Effector memory CD8-positive, alpha-beta T cell (primary cell): ENCODE measurements around the gene USP9X.

Source experiments
- ATAC-seq: fragments of 150-1000 bp; cut with Tn5 transposase; replicated peaks from 2 replicates; pipeline ENCODE4 v1.10.0; 2021; ENCODE audit warnings: mild to moderate bottlenecking, moderate library complexity
- DNase-seq, 3 experiments: peaks; one replicate each; pipeline ENCODE4 v3.0.0; 2021
- H3K27ac Mint-ChIP-seq, 2 donors: one replicate each; pipeline ENCODE4 v1.8.0; 2022; ENCODE audit warnings: mild to moderate bottlenecking in 2 of 2, mixed read lengths in 2 of 2, moderate library complexity in 2 of 2
- H3K27me3 Mint-ChIP-seq, 2 donors: one replicate each; pipeline ENCODE4 v1.8.0; 2022; ENCODE audit warnings: mixed read lengths in 2 of 2
- H3K36me3 Mint-ChIP-seq: one replicate; pipeline ENCODE4 v1.8.0; 2022; ENCODE audit warnings: mild to moderate bottlenecking, moderate library complexity, mixed read lengths; ENCODE audit not compliant: insufficient read depth
- H3K4me1 Mint-ChIP-seq, 2 donors: one replicate each; pipeline ENCODE4 v1.8.0; 2022; ENCODE audit warnings: low read depth in 2 of 2, mixed read lengths in 2 of 2
- H3K4me3 Mint-ChIP-seq, 2 donors: one replicate each; pipeline ENCODE4 v1.8.0; 2022; ENCODE audit warnings: mild to moderate bottlenecking in 2 of 2, mixed read lengths in 2 of 2, moderate library complexity in 2 of 2
- H3K9me3 Mint-ChIP-seq, 2 donors: one replicate each; pipeline ENCODE4 v1.8.0; 2022; ENCODE audit warnings: mixed read lengths in 2 of 2

The USP9X gene

GRCh38 chrX:41119803-41120202 lies 34.6 kb downstream of the USP9X start:
- peaks cover 35 to 43% of the 10 kb centered on the region in 2 donors for H3K4me1 Mint-ChIP-seq
- ATAC-seq (no peak), DNase-seq (no peak)
- no peaks in the 10 kb centered on the region for H3K9me3 Mint-ChIP-seq
- peak overlapping the region in 1 of 2 donors; percentile 70 for H3K27ac Mint-ChIP-seq
- H3K36me3 Mint-ChIP-seq, result peaks cover 28% of the 10 kb centered on the region
- peak overlapping the region; percentile 68 to 74 for H3K4me3 Mint-ChIP-seq
- no peaks in the 10 kb centered on the region for H3K27me3 Mint-ChIP-seq

- no peak for ATAC-seq
- H3K36me3 Mint-ChIP-seq, result peaks cover 38% of the 10 kb centered on the region
- no peaks in the 10 kb centered on the region for H3K27me3 Mint-ChIP-seq
- no peak for DNase-seq
- H3K4me3 Mint-ChIP-seq, result peak overlapping the region; percentile 14 to 47
- peaks cover 29 to 39% of the 10 kb centered on the region in 2 donors for H3K4me1 Mint-ChIP-seq
- no peak overlapping the region for H3K27ac Mint-ChIP-seq
- H3K9me3 Mint-ChIP-seq, result no peaks in the 10 kb centered on the region
Measured at GRCh38 chrX:41121766-41122165, 36.5 kb downstream of the USP9X start.

- no peaks in the 10 kb centered on the region for H3K27me3 Mint-ChIP-seq
- H3K27ac Mint-ChIP-seq, result peak overlapping the region in 1 of 2 donors; percentile 56
- H3K4me3 Mint-ChIP-seq, result peak overlapping the region; percentile 51 to 54
- peaks cover 24 to 36% of the 10 kb centered on the region in 2 donors for H3K4me1 Mint-ChIP-seq
- peaks cover 35% of the 10 kb centered on the region for H3K36me3 Mint-ChIP-seq
- ATAC-seq (no peak), DNase-seq (no peak)
- no peaks in the 10 kb centered on the region for H3K9me3 Mint-ChIP-seq
Measured at GRCh38 chrX:41122664-41123257, 37.5 kb downstream of the USP9X start.

GRCh38 chrX:41127477-41128192 lies 42.4 kb downstream of the USP9X start:
- H3K27ac Mint-ChIP-seq, result no peak overlapping the region
- H3K36me3 Mint-ChIP-seq, result peaks cover 52% of the 10 kb centered on the region
- H3K9me3 Mint-ChIP-seq, result no peaks in the 10 kb centered on the region
- no peaks in the 10 kb centered on the region for H3K27me3 Mint-ChIP-seq
- peaks cover 7 to 18% of the 10 kb centered on the region in 2 donors for H3K4me1 Mint-ChIP-seq
- ATAC-seq (peak; percentile 36), DNase-seq (no peak)
- peak overlapping the region in 1 of 2 donors; percentile 15 for H3K4me3 Mint-ChIP-seq

GRCh38 chrX:41128955-41129354 lies 43.7 kb downstream of the USP9X start:
- Mint-ChIP-seq H3K27me3 (no peaks in the 10 kb centered on the region), H3K4me1 (peaks cover 4 to 10% of the 10 kb centered on the region in 2 donors), H3K27ac (no peak overlapping the region), H3K9me3 (no peaks in the 10 kb centered on the region), H3K36me3 (peaks cover 51% of the 10 kb centered on the region), H3K4me3 (no peak overlapping the region)
- ATAC-seq (no peak), DNase-seq (no peak)

GRCh38 chrX:41131766-41132165 lies 46.5 kb downstream of the USP9X start:
- H3K36me3 Mint-ChIP-seq, result peaks cover 54% of the 10 kb centered on the region
- ATAC-seq (no peak), DNase-seq (no peak)
- no peak overlapping the region for H3K4me3 Mint-ChIP-seq
- H3K9me3 Mint-ChIP-seq, result no peaks in the 10 kb centered on the region
- H3K4me1 Mint-ChIP-seq, result peaks cover 2 to 5% of the 10 kb centered on the region in 2 donors
- no peak overlapping the region for H3K27ac Mint-ChIP-seq
- H3K27me3 Mint-ChIP-seq, result no peaks in the 10 kb centered on the region

- Mint-ChIP-seq H3K9me3 (no peaks in the 10 kb centered on the region), H3K27me3 (no peaks in the 10 kb centered on the region), H3K36me3 (peaks cover 64% of the 10 kb centered on the region), H3K4me1 (no peaks in the 10 kb centered on the region), H3K27ac (no peak overlapping the region), H3K4me3 (no peak overlapping the region)
- ATAC-seq (no peak), DNase-seq (no peak)
Measured at GRCh38 chrX:41133551-41133950, 48.3 kb downstream of the USP9X start.

- no peak overlapping the region for H3K4me3 Mint-ChIP-seq
- no peaks in the 10 kb centered on the region for H3K27me3 Mint-ChIP-seq
- ATAC-seq, result no peak
- no peaks in the 10 kb centered on the region for H3K4me1 Mint-ChIP-seq
- H3K9me3 Mint-ChIP-seq, result no peaks in the 10 kb centered on the region
- peaks cover 71% of the 10 kb centered on the region for H3K36me3 Mint-ChIP-seq
- no peak overlapping the region for H3K27ac Mint-ChIP-seq
- no peak for DNase-seq
Measured at GRCh38 chrX:41137589-41137988, 52.3 kb downstream of the USP9X start.

GRCh38 chrX:41142130-41142910 lies 57.1 kb downstream of the USP9X start:
- ATAC-seq (no peak), DNase-seq (no peak)
- H3K36me3 Mint-ChIP-seq, result peaks cover 64% of the 10 kb centered on the region
- no peak overlapping the region for H3K27ac Mint-ChIP-seq
- no peaks in the 10 kb centered on the region for H3K27me3 Mint-ChIP-seq
- no peak overlapping the region for H3K4me3 Mint-ChIP-seq
- peaks cover 2 to 6% of the 10 kb centered on the region in 2 donors for H3K4me1 Mint-ChIP-seq
- no peaks in the 10 kb centered on the region for H3K9me3 Mint-ChIP-seq

GRCh38 chrX:41144873-41145272 lies 59.6 kb downstream of the USP9X start:
- no peak for DNase-seq
- ATAC-seq, result no peak
- Mint-ChIP-seq H3K36me3 (peaks cover 78% of the 10 kb centered on the region), H3K27ac (peak overlapping the region in 1 of 2 donors; percentile 28), H3K9me3 (no peaks in the 10 kb centered on the region), H3K4me3 (no peak overlapping the region), H3K27me3 (no peaks in the 10 kb centered on the region), H3K4me1 (peaks cover 2 to 6% of the 10 kb centered on the region in 2 donors)

- Mint-ChIP-seq H3K4me1 (peaks cover 2 to 6% of the 10 kb centered on the region in 2 donors), H3K27me3 (no peaks in the 10 kb centered on the region), H3K27ac (no peak overlapping the region), H3K36me3 (peaks cover 81% of the 10 kb centered on the region), H3K9me3 (no peaks in the 10 kb centered on the region), H3K4me3 (no peak overlapping the region)
- ATAC-seq (no peak), DNase-seq (no peak)
Measured at GRCh38 chrX:41145920-41146608, 60.8 kb downstream of the USP9X start.

GRCh38 chrX:41148553-41148952 lies 63.3 kb downstream of the USP9X start:
- H3K36me3 Mint-ChIP-seq, result peaks cover 85% of the 10 kb centered on the region
- H3K27ac Mint-ChIP-seq, result no peak overlapping the region
- H3K4me1 Mint-ChIP-seq, result peaks cover 2 to 6% of the 10 kb centered on the region in 2 donors
- ATAC-seq, result no peak
- DNase-seq, result no peak
- no peaks in the 10 kb centered on the region for H3K27me3 Mint-ChIP-seq
- no peak overlapping the region for H3K4me3 Mint-ChIP-seq
- no peaks in the 10 kb centered on the region for H3K9me3 Mint-ChIP-seq

- H3K9me3 Mint-ChIP-seq, result no peaks in the 10 kb centered on the region
- ATAC-seq (no peak), DNase-seq (no peak)
Measured at GRCh38 chrX:41150043-41150442, 64.8 kb downstream of the USP9X start.

More at GRCh38 chrX:41150043-41150442, 64.8 kb downstream of the USP9X start:
- Mint-ChIP-seq H3K27ac (no peak overlapping the region), H3K27me3 (no peaks in the 10 kb centered on the region), H3K4me3 (no peak overlapping the region), H3K36me3 (peaks cover 82% of the 10 kb centered on the region), H3K4me1 (peaks cover 2 to 6% of the 10 kb centered on the region in 2 donors)
